GM23248 (cell line): Measurements from ENCODE around the gene HAUS5.

ENCODE experiments used
- EZH2 ChIP-seq: fragments of 200-600 bp; sonication (generic); IDR thresholded peaks from 2 replicates; pipeline ENCODE4 v1.6.1; 2018; ENCODE audit warnings: antibody characterized with exemption, mild to moderate bottlenecking; ENCODE audit not compliant: insufficient read depth, poor library complexity, severe bottlenecking
- EZH2phosphoT487 ChIP-seq: fragments of 200-600 bp; sonication (generic); IDR thresholded peaks from 2 replicates; pipeline ENCODE4 v1.6.1; 2018; ENCODE audit warnings: antibody characterized with exemption, moderate library complexity, mild to moderate bottlenecking, low read depth; ENCODE audit not compliant: insufficient read depth

GRCh38 chr19:35628565-35629331, 16.2 kb downstream of the HAUS5 start, which contains the start of gene RBM42:
- TF ChIP-seq EZH2 = no peak
- TF ChIP-seq EZH2phosphoT487 = no peak
